ENCODE measurements around the gene NPLOC4.
"Not testable (repeated sequence)": the region's sequence is repeated elsewhere in the genome, so short reads cannot be mapped to it uniquely, and the experiment has no call there.

NPLOC4 gene

DNA sequence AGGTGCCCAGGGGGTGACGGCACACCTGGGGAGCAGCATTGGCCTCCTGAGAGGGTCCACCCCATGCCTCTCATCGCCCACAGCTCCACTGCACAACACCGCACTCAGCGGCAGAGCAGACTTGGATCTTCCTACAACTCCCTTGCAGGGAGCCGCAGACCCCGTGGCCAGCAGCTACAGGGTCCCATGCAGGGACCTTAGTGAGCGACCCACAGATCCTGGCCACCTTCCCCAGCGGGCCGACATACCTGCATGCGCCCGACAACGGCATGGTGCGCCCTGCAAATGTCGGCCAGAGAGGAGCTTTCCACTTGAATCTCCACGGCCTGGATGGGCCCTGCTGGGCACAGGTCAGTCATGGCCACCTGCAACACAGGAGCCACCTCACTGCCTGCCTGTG lies 93.2 kb downstream of the NPLOC4 start:
- DNase-seq: no peak

DNA sequence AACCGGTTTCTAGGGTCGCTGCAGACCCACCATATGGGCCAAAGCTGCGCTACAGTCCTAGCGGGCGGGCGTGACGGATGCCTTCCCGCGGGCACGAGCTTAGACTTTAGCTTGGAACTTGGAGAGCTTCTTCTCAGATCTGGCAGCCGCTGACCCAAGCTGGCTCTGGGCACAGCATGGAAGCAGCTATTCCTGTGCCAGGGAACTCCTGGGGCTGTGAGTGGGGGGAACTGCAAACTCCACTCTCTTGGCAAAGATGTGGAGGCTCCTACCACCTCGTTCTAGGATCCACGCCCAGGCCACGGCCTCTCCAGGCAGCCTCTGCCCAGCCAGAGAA lies 93.6 kb downstream of the NPLOC4 start:
- DNase-seq: no peak

DNA sequence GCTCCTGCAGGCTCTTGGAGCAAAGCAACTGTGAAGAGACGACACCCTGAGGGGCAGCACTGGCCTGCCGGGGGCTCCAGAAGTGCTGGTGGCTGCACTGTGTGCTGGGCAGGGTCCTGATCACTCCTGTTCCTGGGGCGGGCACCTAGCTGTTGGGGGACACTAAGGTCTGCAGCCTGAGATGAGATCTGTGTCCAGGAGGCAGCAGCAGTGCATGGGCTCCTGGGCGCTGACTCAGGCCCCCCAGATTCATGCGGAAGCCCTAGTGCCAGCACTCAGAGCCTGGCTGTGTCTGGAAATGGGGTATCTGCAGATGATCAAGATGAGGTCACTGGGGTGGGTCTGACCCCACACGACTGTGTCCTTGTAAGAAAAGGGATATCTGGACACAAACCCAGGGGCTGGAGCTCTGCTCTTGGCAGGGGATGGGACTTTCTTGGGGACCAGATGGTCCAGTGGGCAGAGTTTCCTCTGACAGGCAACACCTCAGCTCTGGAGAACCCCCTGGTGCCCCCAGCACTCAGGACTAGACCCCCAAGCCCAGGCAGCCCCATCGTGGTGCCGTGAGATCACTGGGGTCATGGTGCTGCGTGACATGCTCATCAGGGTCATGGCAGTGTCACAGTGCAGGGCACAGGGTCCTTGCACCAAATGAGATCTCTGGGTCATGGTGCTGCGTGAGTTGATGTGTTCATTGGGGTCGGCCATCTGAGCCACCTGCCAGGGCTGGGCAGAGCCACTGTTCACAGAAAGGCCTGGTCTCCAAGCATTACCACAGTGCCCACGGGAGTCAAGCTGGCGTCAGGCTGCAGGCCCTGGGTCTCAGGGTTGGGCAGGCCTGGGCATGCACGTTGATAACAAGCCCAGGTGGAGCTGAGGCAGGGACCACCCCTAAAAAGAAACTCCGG lies 94.2 kb downstream of the NPLOC4 start:
- DNase-seq: no peak

DNA sequence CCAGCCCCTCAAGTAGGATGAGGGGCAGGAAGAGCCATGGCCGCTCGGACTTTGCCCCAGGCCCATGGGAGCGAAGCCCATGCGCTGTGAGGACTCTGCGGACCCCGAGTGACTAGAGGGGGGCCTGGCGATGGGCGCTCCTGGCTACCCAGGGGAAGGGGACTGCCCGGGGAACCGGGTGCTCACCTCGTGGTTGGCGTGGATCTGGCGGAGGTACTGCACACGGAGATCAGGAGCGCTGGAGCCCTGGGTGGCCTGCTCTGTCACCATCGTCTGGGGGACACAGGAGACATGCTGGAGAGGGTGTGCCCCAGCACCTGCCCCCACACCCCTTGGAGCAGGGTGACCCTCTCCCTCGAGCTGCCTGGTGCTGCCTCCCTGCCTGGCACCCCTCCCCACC lies 95.8 kb downstream of the NPLOC4 start:
- DNase-seq: no peak

DNA sequence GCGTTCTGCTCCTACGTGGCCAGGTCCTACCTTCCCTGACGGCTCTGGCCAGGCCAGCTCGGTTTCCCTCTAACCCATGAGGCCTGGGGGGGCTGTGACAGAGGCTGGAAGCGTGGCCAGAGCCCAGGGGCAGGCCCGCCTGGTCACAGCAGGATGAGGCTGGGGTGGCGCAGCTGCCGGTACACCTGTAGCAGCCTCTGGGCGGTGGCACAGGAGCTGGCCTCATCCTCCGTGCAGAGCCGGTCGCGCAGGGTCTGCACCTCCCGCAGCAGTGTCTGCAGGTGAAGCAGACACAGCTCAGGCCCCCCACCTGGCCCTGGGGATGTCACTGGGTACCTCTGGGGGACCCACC lies 96.3 kb downstream of the NPLOC4 start:
- DNase-seq: no peak

DNA sequence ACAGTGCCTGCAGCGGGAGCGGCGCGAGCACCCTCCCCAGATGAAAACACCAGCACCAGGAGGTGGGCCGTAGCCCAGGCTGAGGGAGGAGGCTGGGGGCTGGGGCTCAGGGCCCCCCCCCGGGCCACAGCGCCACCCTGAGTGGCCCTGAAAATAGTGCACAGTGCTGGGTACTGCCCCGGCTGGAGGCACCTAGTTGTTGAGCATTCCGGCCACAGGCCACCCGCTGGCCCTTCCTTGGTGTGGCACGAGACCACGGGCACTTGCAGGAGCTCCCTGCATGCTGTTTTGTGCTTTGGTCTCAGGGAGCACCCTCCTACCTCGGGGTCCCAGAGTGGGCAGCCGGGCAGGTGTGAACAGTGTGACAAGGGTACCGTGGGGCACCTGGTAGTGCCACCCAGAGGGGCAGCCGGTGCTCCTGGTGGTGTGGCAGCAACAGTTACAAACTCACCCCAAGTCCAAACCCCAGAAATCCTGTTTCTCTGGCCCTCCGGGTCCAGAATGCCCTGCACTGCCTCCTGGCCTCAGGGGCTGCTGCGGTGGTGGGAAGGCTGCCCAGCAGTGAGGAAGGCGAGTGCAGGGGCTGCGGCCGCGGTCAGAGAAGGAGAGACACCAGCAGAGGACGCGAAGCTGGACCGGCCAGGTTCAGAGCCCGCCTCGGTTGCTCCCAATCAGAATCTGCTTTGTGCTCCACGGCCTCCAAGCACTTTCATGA lies 96.8 kb downstream of the NPLOC4 start:
- DNase-seq: no peak

DNA sequence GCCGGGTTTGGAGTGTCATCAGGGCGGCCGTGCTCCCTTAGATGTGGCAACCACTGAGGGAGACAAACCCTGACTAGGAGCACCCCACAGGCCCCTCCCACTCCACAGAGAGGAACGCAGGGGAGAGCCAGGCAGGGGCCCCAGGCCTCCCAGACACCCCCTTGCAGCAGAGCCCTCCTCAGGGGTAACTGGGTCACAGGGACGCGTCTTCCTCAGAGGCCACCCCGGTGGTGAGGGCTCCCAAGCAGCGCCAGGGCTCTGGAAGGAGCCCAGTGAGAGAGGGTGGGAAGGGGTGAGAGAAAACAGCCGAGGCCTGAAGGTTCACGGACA lies 97.4 kb downstream of the NPLOC4 start:
- no peak for DNase-seq

DNA sequence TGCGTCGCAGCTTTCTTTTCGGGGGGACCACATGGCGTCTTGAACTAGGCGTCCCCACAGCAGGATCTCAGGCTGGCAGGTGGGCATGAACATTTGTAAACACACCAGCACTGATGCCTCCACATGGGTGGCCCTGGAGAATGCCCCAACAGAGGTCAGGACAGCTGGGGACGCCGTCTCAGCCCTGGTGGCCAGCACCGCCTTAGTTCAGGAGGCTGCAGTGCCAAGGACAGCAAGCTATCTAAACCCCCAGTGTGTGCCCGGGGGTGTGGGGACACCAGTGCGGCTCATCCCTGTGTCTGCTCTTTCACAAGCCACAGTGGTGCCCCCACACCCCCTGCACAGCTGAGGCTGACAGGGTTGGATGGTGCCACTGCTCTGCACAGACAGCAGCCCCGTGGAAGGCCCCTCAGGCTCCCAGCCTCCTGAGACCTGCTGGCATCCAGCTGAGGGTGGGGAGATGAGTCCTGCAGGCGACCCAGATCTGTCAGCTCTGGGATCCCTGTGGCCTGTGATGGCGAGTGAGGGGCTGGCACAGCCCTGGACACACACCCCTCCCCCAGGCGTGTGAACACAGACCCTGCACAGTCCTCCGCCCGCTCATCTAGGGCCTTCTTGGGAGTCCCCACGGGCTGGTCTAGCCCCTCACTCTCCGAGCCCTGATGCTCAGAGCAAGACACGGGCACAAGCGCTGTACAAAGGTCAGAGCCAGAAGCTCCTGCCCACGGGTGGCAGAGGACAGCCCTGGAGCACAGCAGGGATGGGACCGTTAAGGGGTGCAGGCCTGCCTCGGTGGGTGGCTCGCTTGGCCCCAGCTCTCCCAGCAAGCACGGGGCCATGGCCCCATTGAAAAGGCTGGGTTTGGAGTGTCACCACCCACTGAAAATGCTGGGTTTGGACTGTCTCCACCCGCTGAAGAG lies 98.0 kb downstream of the NPLOC4 start:
- no peak for DNase-seq

DNA sequence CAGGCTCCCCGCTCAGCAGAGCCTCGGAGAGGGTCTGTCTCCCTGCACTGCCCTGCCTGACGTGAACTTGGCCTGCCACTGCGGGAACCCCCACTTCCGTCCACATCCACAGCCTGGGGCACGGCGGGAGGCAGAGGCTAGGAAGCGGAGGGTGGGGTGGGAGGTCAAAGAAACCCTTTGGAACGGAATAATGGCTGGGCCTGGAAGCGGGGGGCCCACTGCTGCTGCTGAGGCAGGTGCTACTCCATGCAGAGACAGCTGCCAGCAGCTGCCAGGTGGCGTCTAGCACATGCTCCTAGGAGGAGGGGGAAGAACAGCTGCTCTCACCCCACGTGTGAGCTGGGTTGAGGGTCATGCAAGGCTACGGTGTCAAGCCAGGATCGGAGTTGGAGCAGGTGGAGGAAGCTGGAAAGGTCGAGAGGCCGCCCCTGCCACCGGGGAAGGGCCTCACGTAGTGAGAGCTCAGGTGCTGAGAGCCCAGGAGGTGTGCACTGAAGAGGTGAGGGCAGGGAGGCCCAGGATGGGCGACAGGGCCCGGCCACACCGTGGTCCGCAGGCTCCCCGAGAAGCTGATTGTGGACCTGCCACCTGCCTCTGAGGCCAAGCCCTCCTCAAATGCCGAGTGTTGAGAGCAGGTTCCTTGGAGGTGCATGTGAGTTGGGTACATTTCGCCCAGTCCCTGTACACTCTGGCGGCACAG lies 98.9 kb downstream of the NPLOC4 start:
- DNase-seq: no peak

DNA sequence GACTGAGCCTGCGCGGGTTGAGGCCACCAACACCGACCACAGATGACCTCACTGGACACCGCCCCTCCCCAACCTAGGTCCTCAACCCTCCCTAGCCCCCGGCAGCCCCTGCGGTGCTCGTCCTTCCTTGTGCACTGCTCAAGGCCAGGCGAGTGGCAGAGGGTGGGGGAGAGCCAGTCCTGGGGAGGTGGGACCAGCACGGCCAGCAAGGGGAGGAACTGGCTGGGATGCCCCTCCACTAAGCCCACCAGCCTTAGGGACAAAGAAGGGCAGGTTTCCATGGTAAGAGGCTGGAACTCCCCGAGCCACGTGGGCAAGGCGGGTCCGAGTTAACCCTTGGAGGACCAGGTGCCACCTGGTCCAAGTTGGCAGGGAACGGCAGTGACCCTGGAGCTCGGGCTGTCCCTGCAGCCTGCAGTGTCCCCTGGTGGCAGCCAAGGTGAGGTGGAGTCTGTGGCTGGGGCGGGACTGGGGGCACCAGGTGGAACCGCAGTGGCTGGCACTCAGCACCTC lies 99.5 kb downstream of the NPLOC4 start:
- no peak for DNase-seq

DNA sequence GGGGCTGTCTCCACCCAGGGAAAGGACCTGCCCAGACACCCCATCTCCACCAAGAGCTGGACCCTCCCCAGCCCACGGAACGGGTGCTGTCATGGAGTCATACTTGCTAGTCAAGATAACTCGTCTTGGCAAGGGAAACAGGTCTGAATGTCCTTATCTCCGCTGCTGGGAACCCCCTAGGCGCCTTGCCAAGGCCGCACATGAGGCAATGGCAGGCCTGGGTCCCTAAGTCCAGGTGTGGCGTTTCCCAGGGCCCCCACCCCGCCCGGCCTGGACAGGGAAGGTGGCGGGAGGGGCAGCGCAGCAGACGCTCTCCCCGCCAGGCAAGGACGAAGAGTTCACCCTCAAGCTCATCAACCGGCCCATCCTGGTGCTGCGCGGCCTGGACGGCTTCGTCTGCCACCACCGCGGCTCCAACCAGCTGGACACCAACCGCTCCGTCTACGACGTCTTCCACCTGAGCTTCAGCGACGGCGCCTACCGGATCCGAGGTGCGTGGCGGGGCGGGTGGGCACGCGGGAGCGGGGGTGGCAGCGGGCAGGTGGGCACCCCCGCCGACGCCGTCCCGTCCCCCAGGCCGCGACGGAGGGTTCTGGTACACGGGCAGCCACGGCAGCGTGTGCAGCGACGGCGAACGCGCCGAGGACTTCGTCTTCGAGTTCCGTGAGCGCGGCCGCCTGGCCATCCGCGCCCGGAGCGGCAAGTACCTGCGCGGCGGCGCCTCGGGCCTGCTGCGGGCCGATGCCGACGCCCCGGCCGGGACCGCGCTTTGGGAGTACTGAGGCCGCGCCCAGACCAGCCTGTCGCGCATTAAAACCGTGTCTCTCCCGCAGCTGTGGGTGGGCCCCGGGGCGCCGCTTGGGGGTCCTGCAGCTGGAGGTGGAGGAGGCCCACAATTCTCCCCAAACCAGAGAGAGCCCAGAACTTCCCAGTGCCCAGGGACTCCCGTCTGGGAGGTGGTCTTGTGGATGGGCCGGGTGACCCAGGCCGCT lies 100.3 kb downstream of the NPLOC4 start:
- DNase-seq: no peak

DNA sequence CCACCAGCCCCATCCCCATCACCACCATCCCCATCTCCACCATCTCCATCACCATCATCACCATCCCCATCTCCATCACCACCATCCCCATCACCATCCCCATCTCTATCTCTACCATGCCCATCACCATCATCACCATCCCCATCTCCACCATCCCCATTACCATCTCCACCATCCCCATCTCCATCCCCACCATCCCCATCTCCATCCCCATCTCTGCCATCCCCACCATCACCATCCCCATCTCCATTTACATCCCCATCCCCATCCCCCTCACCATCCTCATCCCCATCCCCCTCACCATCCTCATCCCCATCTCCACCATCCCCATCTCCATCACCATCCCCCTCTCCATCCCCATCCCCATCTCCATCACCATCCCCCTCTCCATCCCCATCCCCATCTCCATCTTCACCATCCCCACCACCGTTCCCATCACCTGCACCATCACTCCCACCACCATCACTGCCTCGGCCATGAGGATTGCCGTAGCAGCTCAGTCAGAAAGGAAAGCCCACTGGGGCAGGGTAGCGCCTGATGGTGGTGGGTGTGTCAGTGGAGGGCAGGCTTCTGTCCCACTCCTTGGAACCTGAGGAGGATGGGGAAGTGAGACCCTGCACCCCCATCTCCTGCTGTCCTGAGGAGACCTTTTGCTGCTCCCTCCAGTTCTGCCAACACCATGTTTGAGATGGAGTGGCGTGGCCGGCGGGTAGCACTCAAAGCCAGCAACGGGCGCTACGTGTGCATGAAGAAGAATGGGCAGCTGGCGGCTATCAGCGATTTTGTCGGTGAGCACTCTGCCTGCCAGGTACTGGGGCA lies 101.2 kb downstream of the NPLOC4 start:
- no peak for DNase-seq

DNA sequence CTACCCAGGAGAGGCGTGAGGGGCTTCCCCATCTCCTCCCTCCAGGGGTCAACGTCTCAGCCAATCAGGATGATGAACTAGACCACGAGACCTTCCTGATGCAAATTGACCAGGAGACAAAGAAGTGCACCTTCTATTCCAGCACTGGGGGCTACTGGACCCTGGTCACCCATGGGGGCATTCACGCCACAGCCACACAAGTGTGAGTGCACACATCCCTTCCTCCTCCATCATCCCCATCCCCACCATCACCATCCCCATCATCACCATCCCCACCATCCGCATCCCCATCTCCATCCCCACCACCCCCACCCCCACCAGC lies 101.9 kb downstream of the NPLOC4 start:
- no peak for DNase-seq

DNA sequence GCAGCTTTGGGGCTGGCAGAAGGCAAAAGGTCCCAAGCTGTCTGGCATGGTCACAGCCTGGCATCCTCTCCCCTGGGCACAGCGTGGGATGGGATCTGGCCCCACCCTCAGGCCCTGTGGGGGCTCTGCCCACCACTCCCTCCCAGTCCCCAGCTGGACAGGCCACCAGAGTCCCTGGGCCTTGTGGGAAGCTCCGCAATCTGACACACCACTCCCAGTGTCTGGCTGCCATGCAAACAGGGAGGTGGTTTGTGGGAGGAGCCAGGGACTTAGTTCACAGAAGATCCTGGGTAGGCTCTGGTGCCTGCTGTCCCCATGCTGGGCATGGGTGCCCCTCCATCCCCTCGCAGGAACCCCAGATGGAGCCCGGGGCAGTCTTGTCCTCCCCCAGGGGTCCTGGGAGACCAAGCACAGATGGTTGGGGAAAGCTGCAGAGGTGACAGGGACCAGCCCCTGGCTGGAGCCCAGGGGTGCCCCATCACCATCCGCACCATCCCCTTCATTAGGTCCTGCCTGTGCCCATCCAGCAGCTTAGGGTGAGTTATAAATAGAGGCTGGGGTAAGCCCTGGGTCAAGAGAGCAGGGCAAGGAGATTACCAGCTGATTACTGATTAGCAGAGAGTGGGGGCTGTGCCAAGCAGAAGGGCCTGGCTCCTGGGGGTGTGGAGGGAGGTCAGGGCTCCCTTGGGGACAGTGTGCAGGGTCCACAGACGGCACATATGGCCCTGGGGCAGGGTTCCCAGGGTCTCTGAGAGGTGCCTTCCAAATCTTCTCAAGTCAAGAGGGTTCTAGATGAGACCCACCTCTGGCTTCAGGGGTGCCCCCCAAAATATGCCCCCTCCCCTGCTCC lies 102.5 kb downstream of the NPLOC4 start:
- no peak for DNase-seq

DNA sequence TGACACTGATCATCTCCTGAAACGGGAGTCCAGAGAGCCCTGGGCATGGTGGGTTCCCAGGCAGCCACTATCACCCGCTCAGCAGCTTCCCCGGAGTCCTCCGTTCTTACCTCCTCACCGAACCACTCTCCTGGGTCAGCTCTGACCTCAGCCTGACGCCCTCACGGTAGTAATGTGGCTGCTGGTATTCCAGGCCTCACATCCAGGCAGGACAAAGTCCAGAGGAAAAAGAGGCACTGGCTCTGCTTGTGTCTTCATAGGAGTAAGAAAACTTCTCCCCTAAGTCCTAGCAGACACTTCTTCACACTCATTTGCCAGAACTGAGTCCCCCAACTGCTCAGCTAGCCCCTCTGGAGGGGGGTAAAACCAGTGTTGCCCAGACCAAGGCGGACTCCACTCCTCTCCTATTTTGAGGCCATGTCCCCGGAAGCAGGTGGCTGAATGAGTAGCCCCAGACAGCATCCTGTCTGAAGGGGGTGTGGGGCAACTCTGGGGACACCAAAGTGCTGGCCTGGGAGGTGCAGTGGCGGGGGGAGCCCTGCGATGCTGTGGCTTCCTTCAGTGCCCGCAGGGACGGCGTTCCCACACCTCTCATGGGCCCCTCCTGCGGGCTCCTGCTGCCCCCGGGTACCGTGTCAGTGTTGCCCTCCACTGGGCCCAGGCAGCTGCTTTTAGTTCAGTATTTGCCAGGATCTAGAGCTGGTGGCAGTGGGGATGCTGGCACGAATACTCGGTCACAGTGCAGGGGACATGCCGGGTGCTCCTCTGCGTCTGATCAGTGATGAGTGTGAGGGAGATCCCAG lies 103.4 kb downstream of the NPLOC4 start:
- DNase-seq: no peak

DNA sequence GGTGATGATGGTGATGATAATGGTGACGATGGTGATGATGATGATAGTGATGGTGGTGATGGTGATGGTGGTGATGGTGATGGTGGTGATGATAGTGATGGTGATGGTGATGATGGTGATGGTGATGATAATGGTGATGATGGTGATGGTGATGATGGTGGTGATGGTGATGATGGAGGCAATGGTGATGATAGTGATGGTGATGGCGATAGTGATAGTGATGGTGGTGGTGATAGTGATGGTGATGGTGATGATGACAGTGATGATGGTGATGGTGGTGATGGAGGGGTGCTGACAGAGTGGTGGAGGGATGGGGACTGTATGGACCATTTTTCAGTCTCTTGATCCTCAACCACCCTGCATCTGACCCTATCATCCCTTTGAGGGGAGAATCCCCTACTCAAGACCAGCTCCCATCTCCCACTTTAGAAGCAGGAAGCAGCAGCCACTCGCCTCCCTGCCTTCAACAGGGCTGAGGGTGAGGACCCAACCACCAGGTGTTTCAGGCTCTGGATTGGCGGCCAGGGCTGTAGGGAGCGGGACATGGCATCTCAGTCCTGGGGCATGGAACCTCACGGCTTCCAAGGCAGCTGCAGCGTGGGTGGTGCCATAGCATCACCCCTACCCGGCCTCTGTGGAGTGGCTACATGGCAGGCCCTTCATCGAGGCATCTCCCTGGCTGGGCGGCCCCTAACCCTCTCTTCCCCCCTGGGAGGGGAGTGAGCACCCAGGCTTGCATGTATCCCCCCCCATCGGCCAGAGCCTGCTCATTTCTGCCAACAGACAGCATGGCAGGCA lies 104.2 kb downstream of the NPLOC4 start:
- no peak for DNase-seq

DNA sequence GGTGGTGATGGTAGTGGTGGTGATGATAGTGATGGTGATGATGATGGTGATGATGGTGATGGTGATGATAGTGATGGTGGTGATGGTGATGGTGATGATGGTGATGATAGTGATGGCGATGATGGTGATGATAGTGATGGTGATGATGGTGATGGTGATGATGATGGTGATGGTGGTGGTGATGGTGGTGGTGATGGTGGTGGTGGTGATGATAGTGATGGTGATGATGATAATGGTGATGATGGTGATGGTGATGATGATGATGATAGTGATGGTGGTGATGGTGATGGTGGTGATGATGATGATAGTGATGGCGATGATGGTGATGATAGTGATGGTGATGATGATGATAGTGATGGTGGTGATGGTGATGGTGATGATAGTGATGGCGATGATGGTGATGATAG lies 104.9 kb downstream of the NPLOC4 start:
- DNase-seq: not testable (repeated sequence)

DNA sequence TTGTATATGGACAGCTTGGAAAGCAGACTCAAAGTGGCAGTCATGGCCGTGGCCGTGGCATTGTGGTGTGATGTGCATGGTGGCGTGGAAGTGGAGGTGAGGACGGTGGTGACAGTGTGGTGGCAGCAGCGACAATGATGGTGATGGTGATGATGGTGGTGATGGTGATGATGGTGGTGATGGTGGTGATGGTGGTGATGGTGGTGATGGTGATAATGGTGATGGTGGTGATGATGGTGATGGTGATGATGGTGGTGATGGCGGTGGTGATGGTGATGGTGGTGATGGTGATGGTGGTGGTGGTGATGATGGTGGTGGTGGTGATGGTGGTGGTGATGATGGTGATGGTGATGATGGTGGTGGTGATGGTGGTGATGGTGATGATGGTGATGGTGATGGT lies 105.9 kb downstream of the NPLOC4 start:
- DNase-seq: not testable (repeated sequence)

All from activated gamma-delta T cell treated with Interleukin-2 at 50 U/mL for 16 hours (primary cell).